NCI-H1694 treated with DMSO at 0.1 percent for 48 hours (cell line): ENCODE data around the gene SCN8A.
"Not testable (repeated sequence)": the region's sequence is repeated elsewhere in the genome, so short reads cannot be mapped to it uniquely, and the experiment has no call there.

Experiments used
- DNase-seq: peaks from one replicate; lab custom pipeline; 2025; lab: John Stamatoyannopoulos, UW

SCN8A gene

DNA sequence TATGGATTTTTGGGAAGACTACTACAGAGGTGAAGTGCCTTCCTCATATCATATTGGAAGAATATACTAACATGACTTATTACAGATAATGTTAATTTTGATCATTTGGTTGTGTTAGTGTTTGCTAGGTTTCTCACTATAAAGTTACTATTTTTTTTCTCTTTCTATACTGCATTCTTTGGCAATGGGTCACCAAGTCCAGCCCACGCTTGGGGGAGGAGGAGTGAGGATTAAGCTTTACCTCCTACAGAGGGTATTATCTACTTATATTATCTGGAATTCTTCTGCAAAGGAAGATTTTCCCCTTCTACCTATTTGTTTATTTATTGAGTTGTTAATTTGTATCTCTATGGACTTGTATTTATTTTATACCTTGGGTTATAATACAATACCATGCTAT lies 31.5 kb downstream of the SCN8A start:
- no peak for DNase-seq

DNA sequence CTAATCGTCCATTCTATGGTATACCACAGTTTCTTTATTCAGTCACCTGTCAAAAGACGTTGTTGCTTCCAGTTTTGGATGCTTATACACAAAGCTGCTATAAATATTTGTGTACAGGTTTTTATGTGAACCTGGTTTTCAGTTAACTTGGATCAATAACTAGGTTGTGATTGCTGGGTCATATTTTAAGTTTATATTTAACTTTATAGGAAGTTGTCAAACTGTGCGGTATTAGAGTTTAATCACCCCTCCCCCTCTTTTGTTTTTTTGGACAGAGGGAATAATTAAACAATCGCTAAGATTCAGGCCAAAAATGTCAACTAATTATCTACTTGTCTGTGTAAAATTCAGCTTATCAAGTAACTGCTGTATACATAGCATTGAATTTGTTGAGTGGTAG lies 34.3 kb downstream of the SCN8A start:
- no peak for DNase-seq

DNA sequence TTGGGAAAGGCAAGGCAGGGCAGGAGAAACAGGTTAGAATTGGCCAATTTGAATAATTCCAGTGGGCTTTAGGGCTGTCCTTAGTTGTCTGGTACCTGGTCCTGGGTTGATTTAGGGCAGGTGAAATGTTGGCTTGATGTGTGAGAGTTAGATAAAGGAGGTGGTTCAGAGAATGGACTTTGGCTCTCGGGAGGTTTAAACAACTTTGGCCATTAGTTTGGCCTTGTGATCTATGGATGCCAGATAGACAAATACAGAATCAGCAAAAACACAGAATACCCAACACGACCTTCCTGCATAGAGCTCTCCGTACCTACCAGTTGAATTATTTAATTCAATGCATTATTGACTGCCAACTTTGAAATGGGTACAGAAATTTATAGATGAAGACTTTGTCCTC lies 35.1 kb downstream of the SCN8A start:
- DNase-seq, result no peak

DNA sequence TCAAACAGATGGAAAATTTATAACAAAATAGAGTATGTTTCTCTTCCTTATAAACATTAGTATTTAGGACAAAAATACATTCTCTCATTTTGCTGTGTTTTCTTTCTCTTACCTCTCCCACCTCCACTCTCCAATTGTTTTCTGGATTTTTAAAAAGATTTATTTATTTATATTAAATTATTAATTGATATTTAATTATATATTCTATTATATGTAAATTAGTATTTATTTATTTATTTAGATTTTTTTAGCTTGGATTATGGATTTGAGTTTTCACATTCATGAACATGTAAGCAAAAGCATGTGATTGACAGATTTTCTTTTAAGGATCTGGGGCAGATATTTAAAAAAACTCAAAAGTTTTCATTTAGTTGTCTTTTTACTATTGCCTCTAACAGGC lies 35.6 kb downstream of the SCN8A start:
- DNase-seq, result no peak

DNA sequence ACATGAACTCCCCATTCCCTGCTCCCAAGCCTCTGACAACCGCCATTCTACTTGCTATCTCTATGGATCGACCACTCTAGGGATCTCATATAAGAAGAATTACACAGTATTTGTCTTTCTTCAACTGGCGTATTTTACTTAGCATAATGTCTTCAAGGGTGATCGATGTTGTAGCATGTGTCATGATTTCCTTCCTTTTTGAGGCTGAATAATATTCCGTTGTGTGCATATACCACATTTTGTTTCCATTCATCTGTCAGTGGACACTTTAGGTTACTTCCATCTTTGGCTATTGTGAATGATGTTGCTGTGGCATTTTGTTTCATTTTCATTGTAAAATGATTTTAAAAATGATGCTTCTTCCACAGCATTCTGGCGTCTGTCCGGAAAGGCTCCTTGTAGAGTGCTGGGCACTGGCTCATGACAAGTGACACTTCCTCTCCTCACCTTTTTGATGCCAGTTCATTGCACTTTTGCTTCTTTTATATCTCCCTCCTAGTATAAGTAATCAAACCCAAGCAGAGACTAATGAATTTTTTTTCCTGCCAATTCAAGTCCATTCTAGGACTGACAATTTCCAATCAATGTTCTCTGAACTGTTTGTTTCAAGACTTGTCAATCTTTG lies 39.3 kb downstream of the SCN8A start:
- DNase-seq, result no peak

DNA sequence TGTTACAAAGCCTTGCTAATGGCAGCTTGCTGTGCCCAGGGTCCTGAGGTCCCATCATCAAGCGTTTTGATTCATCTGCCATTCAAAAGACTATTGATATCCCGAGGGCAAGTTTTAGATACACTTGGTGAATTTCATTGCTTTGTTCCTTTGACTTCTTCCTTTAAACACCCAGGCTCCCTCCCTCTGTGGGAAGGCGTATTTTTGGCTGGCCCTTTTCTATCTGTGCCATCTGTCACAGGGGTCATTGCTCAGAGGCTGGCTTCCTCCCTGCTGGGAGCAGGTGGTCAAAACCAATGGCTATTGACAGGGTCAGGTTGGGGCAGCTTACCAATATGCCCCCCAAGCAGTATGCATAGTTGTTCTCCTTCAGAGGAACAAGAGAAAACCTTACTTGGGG lies 40.0 kb downstream of the SCN8A start:
- no peak for DNase-seq

DNA sequence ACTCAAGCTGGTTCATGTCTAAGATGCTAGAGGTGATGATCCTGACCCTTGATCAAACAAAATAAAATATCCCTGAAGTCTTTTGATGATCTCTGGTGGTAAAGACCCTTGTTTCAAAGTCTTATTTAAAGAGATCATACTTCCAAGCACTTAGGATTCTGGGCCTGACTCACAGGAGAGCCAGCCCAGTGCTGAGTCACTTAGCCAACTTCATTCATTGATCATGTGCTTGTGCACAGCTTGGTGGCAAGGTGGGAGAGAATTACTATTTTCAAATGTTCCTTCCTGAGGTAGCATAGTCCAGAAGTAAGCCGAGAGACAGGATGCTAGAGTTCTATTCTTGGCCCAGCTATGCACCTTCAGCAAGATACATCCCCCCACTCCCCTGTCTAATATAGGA lies 40.6 kb downstream of the SCN8A start:
- no peak for DNase-seq

DNA sequence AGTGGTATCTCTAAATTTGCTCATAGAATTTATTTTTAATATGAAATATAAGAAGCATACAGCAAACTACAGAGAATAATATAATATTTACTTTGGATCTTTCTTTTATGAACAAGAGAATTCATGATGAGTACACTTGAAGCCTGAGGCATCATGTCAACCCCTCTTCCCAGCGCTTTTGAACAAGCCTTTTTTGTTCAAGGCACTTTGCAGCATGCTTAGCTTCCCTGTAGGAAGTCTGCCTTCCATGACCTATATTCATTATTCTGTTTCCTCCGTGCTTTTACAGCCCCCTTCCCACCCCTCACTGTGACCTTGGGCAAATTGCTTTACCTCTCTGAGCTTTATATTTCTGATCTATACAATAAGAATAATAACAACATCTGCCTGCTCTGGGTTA lies 41.6 kb downstream of the SCN8A start:
- DNase-seq, result no peak

DNA sequence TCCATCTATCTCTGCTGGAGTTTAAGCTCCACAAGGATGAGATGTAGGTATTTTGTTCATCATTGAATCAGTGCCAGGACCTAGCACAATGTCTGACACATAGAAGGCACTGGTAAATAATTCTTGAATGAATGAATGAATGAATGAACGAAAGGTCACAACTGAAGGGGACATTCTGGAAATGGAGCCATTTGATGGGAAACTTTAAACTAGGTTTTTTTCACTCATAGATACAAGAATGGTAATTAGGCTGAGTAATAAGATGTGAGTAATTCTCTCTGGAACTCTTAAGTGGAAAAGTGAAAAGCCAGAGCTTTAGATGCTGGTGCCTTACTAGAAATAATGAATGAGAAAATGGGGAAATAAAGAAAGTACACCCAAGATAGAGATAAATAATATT lies 44.3 kb downstream of the SCN8A start:
- DNase-seq, result no peak

DNA sequence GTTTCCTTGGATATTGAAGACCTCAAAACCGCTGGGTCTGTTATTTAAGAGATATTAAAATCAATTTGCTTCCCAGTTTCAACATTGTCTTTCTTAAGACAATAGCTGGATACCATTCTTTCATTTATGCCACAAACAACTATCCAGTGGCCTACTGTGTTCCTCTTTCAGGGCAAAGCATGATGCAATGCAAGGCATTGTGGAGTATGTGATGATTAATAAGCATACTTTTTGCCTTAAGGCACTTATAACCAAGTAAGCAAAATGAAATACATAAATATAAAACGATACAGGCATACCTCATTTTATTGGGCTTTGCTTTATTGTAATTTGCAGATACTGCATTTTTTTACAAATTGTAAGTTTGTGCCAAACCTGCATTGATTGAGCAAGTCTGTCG lies 45.5 kb downstream of the SCN8A start:
- no peak for DNase-seq

DNA sequence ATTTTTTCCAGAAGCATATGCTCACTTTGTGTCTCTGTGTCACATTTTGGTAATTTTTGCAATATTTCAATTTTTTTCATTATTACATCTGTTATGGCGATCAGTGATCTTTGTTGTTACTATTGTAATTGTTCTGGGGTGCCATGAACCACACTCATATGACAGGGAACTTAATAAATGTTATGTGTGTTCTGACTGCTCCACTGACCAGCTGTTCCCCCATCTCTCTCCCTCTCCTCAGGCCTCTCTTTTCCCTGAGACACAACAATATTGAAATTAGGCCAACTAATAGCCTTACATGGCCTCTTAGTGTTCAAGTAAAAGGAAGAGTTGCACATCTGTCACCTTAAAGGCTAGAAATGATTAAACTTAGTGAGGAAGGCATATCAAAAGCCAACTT lies 46.0 kb downstream of the SCN8A start:
- DNase-seq, result no peak

DNA sequence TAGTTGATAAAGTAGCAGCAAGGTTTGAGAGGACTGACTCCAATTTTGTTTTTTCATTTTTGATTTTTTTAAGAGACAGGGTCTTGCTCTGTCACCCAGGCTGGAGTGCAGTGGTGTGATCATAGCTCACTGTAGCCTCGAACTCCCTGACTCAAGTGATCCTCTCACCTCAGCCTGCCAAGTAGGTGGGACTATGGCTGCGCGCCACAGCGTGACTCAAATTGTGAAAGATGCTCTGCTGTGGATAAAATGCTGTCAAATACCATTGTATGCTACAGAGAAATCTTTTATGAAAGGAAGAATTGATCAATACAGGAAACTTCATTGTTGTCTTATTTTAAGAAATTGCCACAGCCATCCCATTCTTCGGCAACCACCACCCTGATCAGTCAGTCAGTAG lies 48.3 kb downstream of the SCN8A start:
- no peak for DNase-seq

DNA sequence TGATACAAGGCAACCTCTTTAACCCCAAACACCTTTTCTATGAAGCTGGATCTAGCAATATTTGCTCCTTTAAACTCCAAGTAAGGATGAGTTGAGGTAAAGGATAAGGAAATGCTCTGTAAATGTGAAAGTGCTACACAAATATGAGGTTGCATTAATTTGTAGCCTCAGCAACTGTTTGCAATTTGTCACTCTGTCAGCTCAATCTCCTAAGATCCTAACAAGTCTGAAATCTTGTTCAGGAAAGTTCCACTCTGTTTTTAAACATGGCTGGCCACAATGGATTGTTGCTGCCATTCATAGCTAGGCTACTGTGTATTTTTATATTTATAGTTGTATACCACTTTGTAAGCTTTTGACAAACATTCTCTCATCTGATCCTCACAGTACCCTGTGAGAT lies 51.3 kb downstream of the SCN8A start:
- DNase-seq, result no peak

DNA sequence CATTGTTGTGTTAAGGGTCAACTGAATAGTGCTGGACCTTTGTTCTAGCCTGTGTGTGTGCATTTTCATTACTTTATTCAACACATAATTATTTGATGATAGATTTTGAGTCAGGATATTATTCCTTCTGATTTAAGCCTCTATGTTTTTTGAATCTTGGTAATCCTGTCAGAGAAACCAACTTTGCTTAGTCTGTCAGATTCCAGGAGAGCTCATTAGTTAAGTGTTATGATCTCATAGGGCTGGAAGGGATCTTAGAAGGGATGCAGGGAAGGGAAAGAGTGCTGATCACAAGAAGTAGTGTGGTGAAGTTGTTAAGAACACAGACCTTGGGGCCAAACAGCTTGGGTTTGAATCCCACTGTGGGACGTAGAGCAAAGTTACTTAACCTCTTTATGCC lies 52.9 kb downstream of the SCN8A start:
- DNase-seq, result no peak

DNA sequence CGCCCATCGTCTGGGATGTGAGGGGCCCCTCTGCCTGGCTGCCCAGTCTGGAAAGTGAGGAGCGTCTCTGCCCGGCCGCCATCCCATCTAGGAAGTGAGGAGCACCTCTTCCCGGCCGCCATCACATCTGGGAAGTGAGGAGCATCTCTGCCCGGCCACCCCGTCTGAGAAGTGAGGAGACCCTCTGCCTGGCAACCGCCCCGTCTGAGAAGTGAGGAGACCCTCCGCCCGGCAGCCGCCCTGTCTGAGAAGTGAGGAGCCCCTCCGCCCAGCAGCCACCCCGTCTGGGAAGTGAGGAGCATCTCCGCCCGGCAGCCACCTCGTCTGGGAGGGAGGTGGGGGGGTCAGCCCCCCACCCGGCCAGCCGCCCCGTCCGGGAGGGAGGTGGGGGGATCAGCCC lies 53.7 kb downstream of the SCN8A start:
- DNase-seq, result not testable (repeated sequence)

DNA sequence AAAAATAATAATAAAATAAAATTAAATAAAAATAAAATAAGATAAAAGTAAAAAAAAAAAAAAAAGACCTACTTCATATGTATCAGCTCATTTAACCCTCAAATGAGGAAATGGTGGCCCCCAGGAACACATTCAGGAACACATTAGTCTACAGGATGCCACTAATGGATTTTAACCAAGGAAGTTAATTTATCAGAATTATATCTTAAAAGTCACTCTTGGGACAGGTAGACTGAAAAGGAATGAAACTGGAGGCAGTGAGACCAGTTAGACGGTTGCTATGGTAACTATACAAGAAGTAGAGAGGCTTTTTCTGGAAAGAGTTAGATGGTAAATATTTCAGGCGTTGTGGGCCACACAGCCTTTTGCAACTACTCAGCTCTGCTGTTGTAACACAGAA lies 54.9 kb downstream of the SCN8A start:
- DNase-seq, result no peak

DNA sequence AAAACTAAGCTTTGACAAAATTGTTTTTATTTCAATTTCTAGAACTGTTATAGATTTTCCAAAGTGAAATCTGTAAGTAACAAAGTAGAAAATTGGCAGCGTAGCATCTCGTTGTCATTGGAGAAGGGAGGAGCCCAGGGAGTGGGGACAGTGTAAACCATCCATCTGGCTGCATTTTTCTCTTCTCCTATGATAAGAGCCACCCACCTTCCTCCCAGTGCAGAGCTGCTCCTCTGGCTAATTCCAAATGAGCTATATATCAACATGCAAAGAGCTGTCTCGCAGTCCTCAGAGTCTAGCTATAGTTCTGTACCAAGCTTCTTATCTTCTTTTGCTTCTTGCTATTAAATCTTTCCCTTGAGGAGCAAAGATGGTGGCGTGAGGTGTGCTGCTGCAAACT lies 56.6 kb downstream of the SCN8A start:
- no peak for DNase-seq

DNA sequence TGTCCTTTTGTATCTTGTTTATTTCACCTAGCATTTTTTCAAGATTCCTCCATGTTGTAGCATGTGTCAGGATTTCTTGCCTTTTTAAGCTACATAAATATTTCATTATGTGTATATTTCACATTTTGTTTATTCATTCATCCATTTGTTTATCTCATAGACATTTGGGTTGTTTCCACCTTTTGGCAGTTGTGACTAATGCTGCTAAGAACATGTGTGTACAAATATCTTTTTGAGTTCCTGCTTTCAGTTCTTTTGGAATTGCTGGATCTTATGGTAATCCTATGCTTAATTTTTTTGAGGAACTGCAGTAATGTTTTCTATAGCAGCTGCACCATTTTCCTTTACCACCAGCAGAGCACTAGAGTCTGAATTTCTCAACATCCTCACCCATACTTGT lies 62.4 kb downstream of the SCN8A start:
- DNase-seq, result no peak

DNA sequence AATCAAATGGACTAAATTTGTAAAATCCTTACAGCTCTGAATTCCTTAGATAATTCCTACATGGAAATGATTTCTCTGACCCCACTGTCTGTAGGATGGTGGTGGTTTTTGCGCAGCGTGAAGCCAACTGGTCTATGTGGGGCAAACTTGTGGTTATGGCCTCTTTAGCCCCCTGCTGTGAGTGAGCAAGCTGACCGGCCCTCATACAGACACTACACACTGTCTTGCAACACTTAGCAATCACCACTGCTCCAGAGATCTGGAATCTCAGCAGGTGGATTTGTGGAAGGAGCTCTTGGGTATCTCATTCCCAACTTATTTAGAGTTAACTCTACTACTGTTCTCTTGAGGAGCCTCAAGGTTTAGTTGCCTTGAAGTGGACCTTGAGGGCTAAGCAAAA lies 70.2 kb downstream of the SCN8A start:
- no peak for DNase-seq

DNA sequence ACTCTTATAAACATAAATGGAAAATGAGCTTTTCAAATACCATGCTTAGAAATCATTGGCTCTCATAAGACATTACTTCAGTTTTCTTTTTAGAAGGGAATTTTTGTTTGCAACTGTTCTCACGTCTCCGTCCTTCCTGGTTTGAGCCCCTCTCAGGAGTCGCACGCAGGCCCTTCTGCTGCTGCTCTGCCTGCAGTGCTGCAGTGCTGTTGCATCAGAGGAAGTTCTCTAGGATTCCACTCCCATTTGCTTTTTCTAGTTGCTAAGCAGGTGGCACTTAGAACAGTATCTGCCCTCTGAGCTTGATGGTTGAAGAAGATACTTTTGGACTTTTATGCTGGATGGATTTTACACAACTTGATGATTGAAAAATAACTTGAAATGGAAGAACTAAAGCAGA lies 70.8 kb downstream of the SCN8A start:
- no peak for DNase-seq

DNA sequence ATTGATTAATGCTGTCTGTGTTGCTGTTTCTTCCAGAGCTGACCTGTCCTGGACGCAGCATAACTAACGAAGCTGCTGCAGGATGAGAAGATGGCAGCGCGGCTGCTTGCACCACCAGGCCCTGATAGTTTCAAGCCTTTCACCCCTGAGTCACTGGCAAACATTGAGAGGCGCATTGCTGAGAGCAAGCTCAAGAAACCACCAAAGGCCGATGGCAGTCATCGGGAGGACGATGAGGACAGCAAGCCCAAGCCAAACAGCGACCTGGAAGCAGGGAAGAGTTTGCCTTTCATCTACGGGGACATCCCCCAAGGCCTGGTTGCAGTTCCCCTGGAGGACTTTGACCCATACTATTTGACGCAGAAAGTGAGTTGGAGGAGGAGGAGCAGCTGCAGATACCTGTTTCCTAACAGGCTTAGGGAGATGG lies 71.7 kb downstream of the SCN8A start:
- DNase-seq, result no peak

DNA sequence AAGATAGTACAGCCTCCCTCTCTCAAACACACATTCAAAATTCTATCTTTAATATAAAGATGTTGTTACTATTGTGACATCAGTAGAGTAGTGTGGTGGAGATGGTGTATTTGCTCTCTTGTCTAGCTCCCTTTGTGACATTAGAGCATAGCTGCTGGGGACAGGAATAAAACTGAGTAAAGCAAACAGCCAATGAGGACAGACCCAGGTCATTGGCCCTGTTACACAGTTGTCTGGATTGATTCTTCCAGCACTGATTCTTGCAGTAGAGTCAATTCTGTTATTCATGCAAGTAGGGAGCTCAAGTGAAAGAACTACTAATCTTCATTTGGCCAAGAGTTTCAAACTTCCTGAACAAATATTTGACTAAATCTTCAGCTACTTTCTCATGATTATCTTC lies 72.4 kb downstream of the SCN8A start:
- DNase-seq, result no peak

DNA sequence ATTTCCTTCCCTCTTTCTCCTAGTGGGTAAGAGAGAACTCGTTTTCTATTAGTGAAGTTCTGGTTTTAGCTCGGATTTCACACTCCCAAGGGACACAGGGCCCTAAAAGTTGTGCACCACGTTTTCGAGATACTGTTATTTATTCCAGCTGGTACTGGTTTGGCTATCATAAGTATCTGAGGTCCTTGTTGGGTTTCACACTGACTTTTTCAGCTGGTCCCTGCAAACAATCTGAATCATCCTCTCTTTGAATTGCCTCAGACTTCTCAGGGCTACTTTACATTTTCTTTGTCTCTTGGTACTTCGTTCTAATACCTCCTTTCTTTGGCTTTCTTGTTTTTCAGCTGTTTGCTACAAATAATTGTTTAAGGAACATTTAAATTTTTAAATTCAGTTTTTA lies 75.7 kb downstream of the SCN8A start:
- no peak for DNase-seq

DNA sequence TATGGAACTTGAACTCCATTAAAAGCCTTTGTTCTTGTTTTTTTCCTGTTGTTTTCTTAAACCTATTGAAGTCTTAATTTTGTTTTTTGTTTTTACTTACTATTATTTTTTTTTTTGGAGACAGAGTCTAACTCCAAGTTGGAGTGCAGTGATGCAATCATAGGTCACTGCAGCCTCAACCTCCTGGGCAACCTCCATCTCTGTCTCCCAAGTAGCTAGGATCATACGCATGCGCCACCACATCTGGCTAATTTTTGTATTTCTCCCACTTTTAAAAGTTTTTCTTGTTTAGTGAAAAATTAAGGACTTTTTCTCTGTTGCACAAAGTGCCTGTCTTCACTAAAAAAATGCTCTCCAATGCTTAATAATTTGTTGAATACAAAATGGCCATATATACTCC lies 76.2 kb downstream of the SCN8A start:
- no peak for DNase-seq

DNA sequence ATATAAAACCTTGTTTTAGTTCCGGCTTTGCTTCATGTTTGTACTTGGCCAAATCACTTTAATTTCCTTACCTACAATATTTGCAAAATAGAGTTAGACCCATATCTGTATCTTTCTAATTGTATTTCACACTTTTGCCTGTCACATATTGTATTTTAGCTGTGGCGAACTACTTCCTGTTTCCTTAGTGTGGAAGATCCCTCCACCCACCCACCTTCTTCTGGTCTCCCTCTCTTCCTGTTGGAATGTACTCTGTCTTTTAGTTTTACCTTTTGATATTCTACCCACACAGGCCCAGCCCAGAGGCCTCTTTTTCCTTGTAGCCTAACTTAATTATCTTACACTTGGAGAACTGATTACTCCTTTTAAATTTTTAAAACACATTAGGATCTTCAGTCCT lies 78.2 kb downstream of the SCN8A start:
- DNase-seq, result no peak
